Keratinocyte (primary cell): Measurements from ENCODE around the gene TNFSF10.

ENCODE experiments used
- EZH2 ChIP-seq: IDR thresholded peaks from one replicate; pipeline ENCODE4 v1.6.1; 2012; ENCODE audit warnings: inconsistent platforms, mild to moderate bottlenecking, low read length, moderate library complexity
- TF ChIP-seq, protein P1 (sequence below), 3 experiments: IDR thresholded peaks in 1 of 3; conservative IDR thresholded peaks in 1 of 3; optimal IDR thresholded peaks in 1 of 3; 2 replicates in 2 of 3; 3 replicates in 1 of 3; pipeline versions ENCODE3 to v1.5.1; 2011; ENCODE audit warnings: low read length in 3 of 3, mild to moderate bottlenecking in 3 of 3, moderate library complexity in 2 of 3, control low read depth in 1 of 3, inconsistent platforms in 1 of 3; ENCODE audit not compliant: insufficient read depth in 2 of 3; ENCODE audit errors: extremely low read depth in 1 of 3

DNA sequence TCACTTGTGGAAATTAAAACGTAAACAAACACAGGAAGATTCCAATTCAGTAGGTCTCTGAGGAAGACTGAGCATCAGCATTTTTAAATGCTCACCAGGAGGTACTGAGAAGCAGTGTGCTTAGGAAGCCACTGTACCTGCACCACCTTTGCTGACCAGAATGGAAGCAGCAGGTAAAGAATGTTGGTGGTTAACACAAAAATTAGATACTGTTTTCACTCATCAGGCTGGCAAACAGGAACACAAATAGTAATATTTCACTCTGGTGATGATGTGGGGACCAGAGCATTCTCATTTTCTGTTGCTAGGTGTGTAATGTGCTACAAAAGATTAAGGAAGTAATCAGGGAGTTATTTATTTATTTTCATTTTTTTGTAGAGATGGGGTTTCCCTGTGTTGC is 45.1 kb downstream of the TNFSF10 start:
- TF ChIP-seq EZH2 = no peak
- TF ChIP-seq, protein P1, sequence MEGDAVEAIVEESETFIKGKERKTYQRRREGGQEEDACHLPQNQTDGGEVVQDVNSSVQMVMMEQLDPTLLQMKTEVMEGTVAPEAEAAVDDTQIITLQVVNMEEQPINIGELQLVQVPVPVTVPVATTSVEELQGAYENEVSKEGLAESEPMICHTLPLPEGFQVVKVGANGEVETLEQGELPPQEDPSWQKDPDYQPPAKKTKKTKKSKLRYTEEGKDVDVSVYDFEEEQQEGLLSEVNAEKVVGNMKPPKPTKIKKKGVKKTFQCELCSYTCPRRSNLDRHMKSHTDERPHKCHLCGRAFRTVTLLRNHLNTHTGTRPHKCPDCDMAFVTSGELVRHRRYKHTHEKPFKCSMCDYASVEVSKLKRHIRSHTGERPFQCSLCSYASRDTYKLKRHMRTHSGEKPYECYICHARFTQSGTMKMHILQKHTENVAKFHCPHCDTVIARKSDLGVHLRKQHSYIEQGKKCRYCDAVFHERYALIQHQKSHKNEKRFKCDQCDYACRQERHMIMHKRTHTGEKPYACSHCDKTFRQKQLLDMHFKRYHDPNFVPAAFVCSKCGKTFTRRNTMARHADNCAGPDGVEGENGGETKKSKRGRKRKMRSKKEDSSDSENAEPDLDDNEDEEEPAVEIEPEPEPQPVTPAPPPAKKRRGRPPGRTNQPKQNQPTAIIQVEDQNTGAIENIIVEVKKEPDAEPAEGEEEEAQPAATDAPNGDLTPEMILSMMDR (optimal IDR thresholded peaks at IDR 0.05 in 1 of 3, IDR thresholded peaks at IDR 0.05 in 1 of 3, conservative IDR thresholded peaks at IDR 0.05 in 1 of 3; ENCODE audit: extremely low read depth in 1 of 3, insufficient read depth in 2 of 3, low read length in 3 of 3) = no peak
